Measurements from ENCODE around the gene TTC22.

The TTC22 gene

DNA sequence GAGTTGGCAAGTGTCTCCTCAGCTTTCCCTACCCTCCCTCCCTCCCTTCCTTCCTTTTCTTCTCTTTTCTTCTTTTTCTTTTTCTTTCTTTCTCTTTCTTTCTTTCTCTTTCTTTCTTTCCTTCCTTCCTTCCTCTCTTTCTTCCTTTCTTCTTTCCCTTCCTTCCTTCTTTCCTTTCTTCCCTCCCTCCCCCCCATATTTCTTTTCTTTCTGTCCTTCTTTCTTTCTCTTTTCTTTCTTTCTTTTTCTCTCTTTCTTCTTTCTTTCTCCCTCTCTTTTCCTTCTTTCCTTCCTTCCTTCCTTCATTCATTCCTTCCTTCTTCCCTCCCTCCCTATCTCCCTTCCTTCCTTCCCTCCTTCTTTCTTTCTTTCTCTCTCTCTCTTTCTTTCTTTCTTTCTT lies 18.6 kb upstream of the TTC22 start:
- DNase-seq (ENCODE audit: low read depth, low spot score): no peak
- TF ChIP-seq, protein P1, sequence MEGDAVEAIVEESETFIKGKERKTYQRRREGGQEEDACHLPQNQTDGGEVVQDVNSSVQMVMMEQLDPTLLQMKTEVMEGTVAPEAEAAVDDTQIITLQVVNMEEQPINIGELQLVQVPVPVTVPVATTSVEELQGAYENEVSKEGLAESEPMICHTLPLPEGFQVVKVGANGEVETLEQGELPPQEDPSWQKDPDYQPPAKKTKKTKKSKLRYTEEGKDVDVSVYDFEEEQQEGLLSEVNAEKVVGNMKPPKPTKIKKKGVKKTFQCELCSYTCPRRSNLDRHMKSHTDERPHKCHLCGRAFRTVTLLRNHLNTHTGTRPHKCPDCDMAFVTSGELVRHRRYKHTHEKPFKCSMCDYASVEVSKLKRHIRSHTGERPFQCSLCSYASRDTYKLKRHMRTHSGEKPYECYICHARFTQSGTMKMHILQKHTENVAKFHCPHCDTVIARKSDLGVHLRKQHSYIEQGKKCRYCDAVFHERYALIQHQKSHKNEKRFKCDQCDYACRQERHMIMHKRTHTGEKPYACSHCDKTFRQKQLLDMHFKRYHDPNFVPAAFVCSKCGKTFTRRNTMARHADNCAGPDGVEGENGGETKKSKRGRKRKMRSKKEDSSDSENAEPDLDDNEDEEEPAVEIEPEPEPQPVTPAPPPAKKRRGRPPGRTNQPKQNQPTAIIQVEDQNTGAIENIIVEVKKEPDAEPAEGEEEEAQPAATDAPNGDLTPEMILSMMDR (IDR thresholded peaks at IDR 0.05; ENCODE audit: insufficient read depth, low read length, missing control alignments): no peak
- CTCF ChIA-PET: no interaction called here
- POLR2A ChIA-PET: interaction anchor here (0.6 to 0.7 kb wide), 2 partner anchors 33 to 159 kb away, joined by 3 to 4 read pairs; no protein-coding TSS in a partner anchor
- H3K4me3 ChIP-seq (ENCODE audit: low read depth, low read length): no peak overlapping the region

DNA sequence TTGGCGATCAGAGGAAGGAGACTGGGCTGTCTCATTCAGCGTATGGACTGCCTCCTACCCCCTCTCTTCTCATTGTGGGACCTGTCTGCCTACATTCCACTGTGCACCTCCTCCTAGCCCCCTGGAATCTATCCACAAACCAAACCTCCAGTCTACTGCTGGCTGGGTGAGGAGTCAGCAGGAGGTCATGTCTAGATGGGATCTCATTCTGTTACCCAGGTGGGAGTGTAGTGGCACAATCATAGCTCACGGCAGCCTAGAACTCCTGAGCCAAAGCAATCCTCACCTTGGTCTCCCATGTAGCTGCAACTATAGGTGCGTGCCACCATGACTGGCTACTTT lies 18.0 kb upstream of the TTC22 start:
- DNase-seq (ENCODE audit: low read depth, low spot score): no peak
- ChIA-PET POLR2A (no interaction called here), CTCF (interaction anchor here (1.3 kb wide), 1 partner anchor 10 kb away, joined by 5 read pairs; no protein-coding TSS in a partner anchor)
- no peak overlapping the region for H3K4me3 ChIP-seq (ENCODE audit: low read depth, low read length)
- TF ChIP-seq, protein P1 (IDR thresholded peaks at IDR 0.05; ENCODE audit: insufficient read depth, low read length, missing control alignments): no peak

DNA sequence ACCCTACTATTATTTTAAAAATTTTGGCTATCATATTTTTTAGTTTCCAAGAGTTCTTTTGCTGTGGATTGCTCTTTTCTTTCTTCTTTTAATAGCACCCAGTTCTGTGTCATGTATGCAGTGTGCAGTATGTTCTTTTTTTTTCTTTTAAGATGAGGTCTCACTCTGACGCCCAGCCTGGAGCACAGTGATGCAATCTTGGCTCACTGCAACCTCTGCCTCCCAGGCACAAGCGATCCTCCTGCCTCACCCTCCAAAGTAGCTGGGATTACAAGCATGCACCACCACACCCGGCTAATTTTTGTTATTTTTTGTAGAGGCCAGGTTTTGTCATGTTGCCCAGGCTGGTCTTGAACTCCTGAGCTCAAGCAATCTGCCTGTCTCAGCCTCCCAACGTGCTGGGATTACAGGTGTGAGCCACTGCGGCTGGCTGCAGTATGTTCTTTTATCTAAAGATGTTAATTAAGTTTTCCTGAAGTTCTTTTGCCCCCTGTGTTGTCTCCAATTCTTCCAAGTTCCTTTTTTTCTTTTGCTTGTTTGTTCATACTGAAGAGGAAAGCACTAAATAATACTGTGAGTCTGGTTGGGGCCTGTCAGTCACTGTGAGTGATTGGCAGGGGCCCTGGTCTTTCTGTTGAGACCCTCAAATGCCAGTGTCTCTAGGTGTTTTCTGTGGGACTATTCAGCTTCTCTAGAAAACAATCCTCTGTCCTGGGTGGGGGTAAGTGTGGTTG lies 17.5 kb upstream of the TTC22 start:
- CTCF ChIA-PET: interaction anchor here (1.0 to 1.3 kb wide), 2 partner anchors 9 to 319 kb away, joined by 3 to 5 read pairs; no protein-coding TSS in a partner anchor

DNA sequence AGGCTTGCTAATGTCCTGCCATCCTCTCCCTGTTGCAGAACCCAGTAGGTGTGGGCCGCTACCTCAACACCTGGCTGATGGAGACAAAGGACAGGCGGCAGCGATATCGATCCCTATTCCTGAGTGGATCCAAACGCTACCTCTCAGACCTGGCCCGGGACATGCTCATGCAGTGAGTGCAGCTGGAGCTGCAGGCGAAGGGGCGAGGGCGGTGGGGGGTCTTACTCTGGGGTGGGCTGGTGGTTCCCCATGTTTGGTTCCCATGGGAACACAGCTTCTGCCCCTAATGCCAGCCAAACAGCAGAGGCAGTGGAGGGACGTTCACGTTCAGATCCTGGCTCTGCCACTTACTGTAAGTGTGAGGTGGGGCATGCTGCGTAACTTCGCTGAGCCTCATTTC lies 15.8 kb upstream of the TTC22 start:
- ChIA-PET CTCF (interaction anchor here (1.1 kb wide), 2 partner anchors 121 to 145 kb away, joined by 3 read pairs; no protein-coding TSS in a partner anchor), POLR2A (no interaction called here)
- DNase-seq (ENCODE audit: low read depth, low spot score): no peak
- TF ChIP-seq, protein P1 (IDR thresholded peaks at IDR 0.05; ENCODE audit: insufficient read depth, low read length, missing control alignments): no peak
- H3K4me3 ChIP-seq (ENCODE audit: low read depth, low read length): no peak overlapping the region

More for the DNA sequence above, 17.5 kb upstream of the TTC22 start:
- no peak overlapping the region for H3K4me3 ChIP-seq (ENCODE audit: low read depth, low read length)
- TF ChIP-seq, protein P1 (IDR thresholded peaks at IDR 0.05; ENCODE audit: insufficient read depth, low read length, missing control alignments): no peak
- POLR2A ChIA-PET: no interaction called here
- no peak for DNase-seq (ENCODE audit: low read depth, low spot score)

DNA sequence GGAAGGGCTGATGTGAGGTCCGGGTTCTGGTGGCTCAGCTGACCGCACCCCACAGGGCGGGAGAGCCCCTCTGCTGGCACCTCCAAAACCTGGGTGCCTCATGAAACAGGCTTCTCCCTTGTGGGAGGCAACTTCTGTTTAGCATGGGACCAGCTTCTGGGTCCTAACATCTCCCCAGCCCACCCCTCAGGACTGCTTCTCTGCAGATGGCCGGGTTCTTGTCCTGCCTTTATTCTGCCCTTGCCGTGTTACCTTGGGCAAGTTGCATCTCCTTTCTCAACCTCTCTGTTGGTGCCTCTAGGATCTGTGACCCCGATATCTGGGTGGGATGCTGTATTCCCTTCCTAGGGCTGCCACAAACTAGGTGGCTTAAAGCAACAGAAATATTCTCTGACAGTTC lies 15.0 kb upstream of the TTC22 start:
- POLR2A ChIA-PET: no interaction called here
- H3K4me3 ChIP-seq (ENCODE audit: low read depth, low read length): no peak overlapping the region
- no peak for DNase-seq (ENCODE audit: low read depth, low spot score)
- TF ChIP-seq, protein P1 (IDR thresholded peaks at IDR 0.05; ENCODE audit: insufficient read depth, low read length, missing control alignments): no peak
- CTCF ChIA-PET: interaction anchor here (0.7 to 1.5 kb wide), 3 partner anchors 8 to 180 kb away, joined by 3 to 4 read pairs (median 4); no protein-coding TSS in a partner anchor

DNA sequence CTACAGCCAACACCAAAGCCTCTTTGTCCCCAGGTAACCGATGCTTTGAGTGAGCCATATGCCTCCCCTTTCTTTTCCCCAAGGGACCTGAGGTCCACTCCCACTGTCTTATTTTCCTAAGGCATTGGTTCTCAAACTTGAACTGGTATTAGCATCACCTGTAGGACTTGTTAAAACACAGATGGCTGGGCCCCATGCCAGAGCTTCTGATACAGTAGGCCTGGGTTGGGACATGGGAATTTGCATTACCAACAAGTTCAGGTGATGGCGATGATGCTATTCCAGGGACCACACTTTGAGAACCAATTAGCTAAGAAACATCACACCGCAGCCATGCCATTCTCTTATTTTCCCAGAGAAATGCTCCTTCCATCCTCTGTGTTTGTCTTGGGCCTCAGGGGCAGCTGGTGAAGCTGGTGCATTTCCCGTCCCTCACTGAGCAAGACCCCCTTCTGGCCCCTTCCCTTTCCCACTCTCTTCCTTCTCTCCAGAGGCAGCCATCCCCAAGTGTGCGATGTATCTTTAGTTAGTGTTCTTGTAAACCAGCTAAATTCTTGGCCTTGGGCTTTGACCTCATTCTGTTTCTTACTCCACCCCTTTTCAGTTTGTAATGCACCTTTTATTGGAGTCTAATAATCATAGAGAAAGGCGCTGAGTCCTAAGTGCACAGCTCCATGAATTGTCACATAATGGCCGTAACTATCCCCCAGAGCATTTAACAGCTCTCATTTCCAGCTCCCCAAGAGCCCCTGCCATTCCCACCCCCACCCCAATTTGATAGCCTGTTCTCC lies 14.2 kb upstream of the TTC22 start:
- DNase-seq (ENCODE audit: low read depth, low spot score): no peak
- TF ChIP-seq, protein P1 (IDR thresholded peaks at IDR 0.05; ENCODE audit: insufficient read depth, low read length, missing control alignments): no peak
- H3K4me3 ChIP-seq (ENCODE audit: low read depth, low read length): no peak overlapping the region
- POLR2A ChIA-PET: no interaction called here
- CTCF ChIA-PET: interaction anchor here (0.7 to 2.0 kb wide), 6 partner anchors 9 to 745 kb away, joined by 3 to 5 read pairs (median 4); no protein-coding TSS in a partner anchor

All from AG04449 (cell line).